GM10266 (cell line): ENCODE results near the gene PICK1.

Source experiments
- DNase-seq: peaks from one replicate; pipeline ENCODE4 v3.0.0; 2012; ENCODE audit errors: extremely low spot score
- CTCF ChIP-seq: IDR thresholded peaks from 2 replicates; pipeline ENCODE4 v1.5.1; 2012; ENCODE audit warnings: mild to moderate bottlenecking, low read depth; ENCODE audit not compliant: control insufficient read depth, insufficient read depth; ENCODE audit errors: missing control alignments

The PICK1 gene

GRCh38 chr22:38120359-38121110 lies 63.3 kb downstream of the PICK1 start:
- no peak for TF ChIP-seq CTCF
- no peak for DNase-seq

GRCh38 chr22:38122616-38123015 lies 65.4 kb downstream of the PICK1 start:
- no peak for TF ChIP-seq CTCF
- no peak for DNase-seq

GRCh38 chr22:38124236-38124974 lies 67.2 kb downstream of the PICK1 start:
- no peak for TF ChIP-seq CTCF
- no peak for DNase-seq

GRCh38 chr22:38125038-38125610 lies 67.9 kb downstream of the PICK1 start:
- no peak for TF ChIP-seq CTCF
- DNase-seq: no peak
